Adipocyte (in vitro differentiated cells): Measurements from ENCODE around the gene KRT7.

Source experiments
- DNase-seq: peaks from one replicate; pipeline ENCODE4 v3.0.0-alpha.2; 2015; ENCODE audit warnings: low read depth
- H3K27me3 ChIP-seq: replicated peaks from 2 replicates; pipeline ENCODE4 v1.7.0; 2013; ENCODE audit warnings: mild to moderate bottlenecking, low read length, moderate library complexity; ENCODE audit not compliant: control insufficient read depth, insufficient read depth
- H3K36me3 ChIP-seq: 2 replicates; pipeline ENCODE4 v1.7.0; 2013; ENCODE audit warnings: low read length, mild to moderate bottlenecking, moderate library complexity; ENCODE audit not compliant: control insufficient read depth, insufficient read depth, severe bottlenecking
- H3K4me1 ChIP-seq: 2 replicates; pipeline ENCODE4 v1.7.0; 2013; ENCODE audit warnings: mild to moderate bottlenecking, low read length, moderate library complexity; ENCODE audit not compliant: control insufficient read depth, insufficient read depth
- H3K4me3 ChIP-seq: 2 replicates; pipeline ENCODE4 v1.7.0; 2013; ENCODE audit warnings: mild to moderate bottlenecking, low read length, moderate library complexity
- H3K9ac ChIP-seq: 2 replicates; pipeline ENCODE4 v1.7.0; 2013; ENCODE audit warnings: mild to moderate bottlenecking, low read length, moderate library complexity
- H3K9me3 ChIP-seq: 2 replicates; pipeline ENCODE4 v1.7.0; 2013; ENCODE audit warnings: mild to moderate bottlenecking, low read length, moderate library complexity; ENCODE audit not compliant: control insufficient read depth

The KRT7 gene

DNA sequence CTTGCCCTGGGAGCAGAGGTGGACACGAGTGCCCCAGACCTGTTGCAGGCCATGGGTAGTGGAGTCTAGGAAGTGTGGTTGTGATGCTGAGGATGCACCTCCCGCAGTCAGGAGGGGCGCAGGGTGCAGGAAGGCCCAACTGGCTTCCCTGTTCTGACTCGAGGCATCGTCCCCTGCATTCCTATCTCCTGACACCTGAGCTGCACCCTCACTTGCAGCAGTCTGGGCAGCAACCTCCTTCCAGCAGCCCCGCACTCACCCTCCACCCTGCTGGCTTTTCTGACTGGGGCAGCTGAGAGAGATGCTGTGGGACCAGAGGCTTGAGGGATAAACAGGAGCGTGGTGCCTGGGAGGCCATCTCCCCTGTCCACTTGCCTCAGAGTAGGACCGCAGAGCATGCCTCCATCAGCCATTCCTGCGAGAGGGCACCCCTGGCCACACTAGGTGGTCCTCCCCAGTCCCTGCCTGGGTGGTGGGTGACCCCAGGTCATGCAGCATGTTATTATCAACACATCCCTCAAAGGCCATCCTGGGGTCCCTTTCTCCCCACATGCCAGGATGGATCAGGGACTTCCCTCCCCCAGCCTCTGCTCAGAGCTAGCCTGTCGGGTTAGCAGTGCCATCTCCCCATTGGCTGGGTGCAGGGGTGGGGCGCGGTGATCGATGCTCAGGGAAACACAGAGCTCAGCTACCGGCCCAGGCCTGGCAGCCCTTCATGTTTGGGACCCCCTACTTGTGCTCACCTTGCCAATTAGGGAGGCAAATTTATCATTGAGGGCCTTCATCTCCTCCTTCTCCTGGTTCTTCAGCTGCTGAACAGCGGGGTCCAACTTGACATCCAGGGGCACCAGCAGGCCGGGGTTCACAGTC is 41.9 kb upstream of the KRT7 start:
- Histone ChIP-seq H3K9ac (peak overlapping the region; percentile 30), H3K36me3 (no peaks in the 10 kb centered on the region), H3K27me3 (no peaks in the 10 kb centered on the region), H3K9me3 (no peaks in the 10 kb centered on the region), H3K4me3 (no peak overlapping the region), H3K4me1 (peaks cover 69% of the 10 kb centered on the region)
- no peak for DNase-seq

GRCh38 chr12:52191841-52192791 is 40.9 kb upstream of the KRT7 start, which contains the start of gene KRT80:
TSS of gene KRT80 (minus strand) at chr12:52192014. CDS start at chr12:52191902, 112 bp downstream.
- Histone ChIP-seq H3K36me3 (no peaks in the 10 kb centered on the region), H3K27me3 (no peaks in the 10 kb centered on the region), H3K9me3 (no peaks in the 10 kb centered on the region), H3K4me3 (no peak within 1 kb of the TSS), H3K9ac (peak within 1 kb of the TSS; percentile 30), H3K4me1 (peaks cover 59% of the 10 kb centered on the region)
- peak; percentile 99 for DNase-seq

DNA sequence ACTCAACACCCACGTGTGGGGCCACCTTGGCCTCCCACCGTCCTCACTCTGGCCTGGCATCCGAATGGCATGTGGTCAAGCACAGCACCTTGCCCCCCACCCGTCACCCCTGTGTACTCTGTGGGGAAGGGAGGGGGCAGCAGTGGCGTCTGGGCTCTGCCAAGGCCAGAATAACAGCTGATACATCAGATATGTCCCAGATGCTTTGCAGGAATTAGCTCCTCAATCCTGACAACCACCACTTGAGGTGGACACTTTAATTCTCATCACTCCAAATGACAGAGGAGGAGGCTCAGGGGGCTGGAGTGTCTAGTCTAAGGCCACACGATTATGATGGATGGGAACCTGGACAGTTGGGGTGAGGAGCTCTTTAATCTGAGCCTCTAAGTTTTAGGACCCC is 39.5 kb upstream of the KRT7 start:
- Histone ChIP-seq H3K4me3 (no peak overlapping the region), H3K9ac (peak overlapping the region; percentile 33), H3K4me1 (peaks cover 70% of the 10 kb centered on the region), H3K36me3 (no peaks in the 10 kb centered on the region), H3K9me3 (no peaks in the 10 kb centered on the region), H3K27me3 (no peaks in the 10 kb centered on the region)
- no peak for DNase-seq

DNA sequence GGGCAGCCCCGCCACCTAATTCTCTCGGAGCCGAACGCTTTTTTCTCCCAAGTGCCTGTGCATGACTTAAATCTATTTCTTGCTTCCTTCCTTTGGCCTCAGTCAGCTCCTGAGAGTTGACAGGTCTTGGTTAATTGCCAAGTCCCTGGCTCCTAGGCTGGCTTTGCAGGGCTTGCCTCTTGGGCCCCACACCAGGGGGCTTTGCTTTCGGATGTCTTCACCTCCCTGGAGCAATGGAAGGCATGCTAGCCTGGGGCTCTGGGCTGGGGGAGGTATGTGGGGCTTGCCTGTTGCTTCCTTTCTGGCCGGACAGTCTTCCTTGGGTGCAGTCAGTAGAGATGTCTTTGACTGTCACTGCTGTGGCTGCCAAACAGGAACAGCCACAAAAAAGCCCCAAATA is 39.1 kb upstream of the KRT7 start:
- no peaks in the 10 kb centered on the region for H3K9me3 ChIP-seq
- no peaks in the 10 kb centered on the region for H3K27me3 ChIP-seq
- no peak overlapping the region for H3K4me3 ChIP-seq
- H3K4me1 ChIP-seq = peaks cover 71% of the 10 kb centered on the region
- no peaks in the 10 kb centered on the region for H3K36me3 ChIP-seq
- peak; percentile 55 for DNase-seq
- peak overlapping the region; percentile 33 for H3K9ac ChIP-seq

DNA sequence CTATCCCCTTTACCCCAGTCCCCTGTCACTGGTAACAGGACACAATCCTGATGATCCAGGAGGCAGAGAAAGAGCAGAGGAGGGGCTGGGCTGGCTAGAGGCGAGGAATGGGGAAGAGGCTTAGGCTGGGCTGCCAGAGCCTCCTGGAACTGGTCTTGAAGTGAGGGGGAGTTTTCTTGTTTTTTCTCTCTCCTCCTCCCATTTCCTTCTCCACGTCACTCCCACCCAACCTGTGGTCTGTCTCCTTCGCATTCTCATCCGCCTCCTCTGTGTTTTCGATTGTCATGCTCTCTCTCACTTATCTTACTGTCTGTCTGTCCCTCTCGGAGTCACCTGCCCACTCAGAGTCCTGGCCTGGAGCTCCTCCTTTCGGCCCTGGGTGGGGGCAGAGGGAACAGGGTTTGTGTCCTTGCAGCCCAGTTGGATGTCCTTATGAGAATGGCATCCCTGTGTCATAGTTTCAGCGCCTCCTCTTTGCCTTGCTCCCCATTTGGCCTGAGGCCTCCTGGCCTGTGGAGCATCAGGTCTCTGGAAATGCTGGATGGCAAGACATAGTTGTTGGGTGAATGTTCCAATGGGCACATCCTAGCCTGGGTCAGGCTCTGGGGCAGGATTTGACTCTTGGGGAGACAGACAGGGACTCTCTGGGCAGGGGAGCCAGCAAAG is 37.8 kb upstream of the KRT7 start:
- Histone ChIP-seq H3K9ac (no peak overlapping the region), H3K9me3 (no peaks in the 10 kb centered on the region), H3K27me3 (no peaks in the 10 kb centered on the region), H3K4me1 (peaks cover 61% of the 10 kb centered on the region), H3K4me3 (no peak overlapping the region), H3K36me3 (no peaks in the 10 kb centered on the region)
- no peak for DNase-seq

- Histone ChIP-seq H3K27me3 (no peaks in the 10 kb centered on the region), H3K9ac (no peak overlapping the region), H3K9me3 (no peaks in the 10 kb centered on the region), H3K4me3 (no peak overlapping the region), H3K4me1 (peaks cover 45% of the 10 kb centered on the region), H3K36me3 (no peaks in the 10 kb centered on the region)
- no peak for DNase-seq
These were observed 35.4 kb upstream of the KRT7 start for GRCh38 chr12:52197371-52198231.

DNA sequence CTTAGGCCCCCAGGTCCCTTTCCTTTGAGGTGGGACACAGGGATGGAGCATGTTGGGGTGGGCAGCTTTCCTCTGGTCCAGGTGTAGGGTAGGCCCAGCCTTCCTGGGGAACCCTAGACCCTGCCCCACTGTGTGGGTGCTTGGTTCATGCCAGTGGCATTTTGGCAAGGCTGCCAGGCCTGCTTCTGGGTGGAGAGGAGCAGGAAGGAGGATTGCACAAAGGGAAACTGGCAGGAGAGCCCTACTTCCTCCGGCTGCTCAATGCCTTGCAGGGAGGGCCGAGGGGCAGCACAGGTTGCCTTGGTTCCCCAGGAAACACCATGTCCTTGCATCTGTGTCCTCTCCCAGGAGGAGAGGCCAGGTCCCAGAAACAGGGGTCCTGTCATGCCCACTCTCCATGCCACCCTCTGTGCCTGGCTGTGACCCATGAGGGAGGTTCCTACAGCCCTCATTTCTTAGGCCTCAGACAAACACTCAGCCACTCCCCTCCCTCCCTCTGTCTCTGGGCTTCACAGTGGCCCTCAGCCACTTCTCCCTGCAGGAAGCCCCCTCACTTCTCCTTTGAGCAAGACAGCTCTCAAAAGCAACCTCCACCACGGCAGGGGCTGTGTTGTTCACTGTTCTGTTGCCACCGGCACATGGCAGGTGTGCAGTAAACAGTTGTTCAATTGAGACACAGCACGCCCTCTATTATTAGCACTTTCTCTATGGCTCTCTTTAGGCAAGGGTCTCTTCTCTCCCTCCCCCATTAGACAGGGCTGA is 34.4 kb upstream of the KRT7 start:
- no peaks in the 10 kb centered on the region for H3K36me3 ChIP-seq
- H3K9me3 ChIP-seq = no peaks in the 10 kb centered on the region
- H3K4me1 ChIP-seq = peaks cover 40% of the 10 kb centered on the region
- H3K9ac ChIP-seq = no peak overlapping the region
- H3K4me3 ChIP-seq = no peak overlapping the region
- no peaks in the 10 kb centered on the region for H3K27me3 ChIP-seq
- DNase-seq = no peak

- H3K4me1 ChIP-seq = peaks cover 32% of the 10 kb centered on the region
- no peaks in the 10 kb centered on the region for H3K9me3 ChIP-seq
- no peaks in the 10 kb centered on the region for H3K36me3 ChIP-seq
- H3K27me3 ChIP-seq = no peaks in the 10 kb centered on the region
- no peak overlapping the region for H3K4me3 ChIP-seq
- no peak for DNase-seq
- no peak overlapping the region for H3K9ac ChIP-seq
These were observed 33.6 kb upstream of the KRT7 start for GRCh38 chr12:52199294-52199919.

- Histone ChIP-seq H3K9ac (no peak overlapping the region), H3K9me3 (no peaks in the 10 kb centered on the region), H3K36me3 (no peaks in the 10 kb centered on the region), H3K4me3 (no peak overlapping the region), H3K4me1 (peaks cover 26% of the 10 kb centered on the region), H3K27me3 (no peaks in the 10 kb centered on the region)
- no peak for DNase-seq
These were observed 32.8 kb upstream of the KRT7 start for GRCh38 chr12:52200086-52200780.
